Testis (tissue), 5 donors: ENCODE measurements around the gene HECTD4. TPM values are rescaled to one million over a fixed set of nuclear protein-coding genes. Genes with fewer than 3 reads are reported as not detected.

Experiments used
- DNase-seq: peaks from one replicate; pipeline ENCODE4 v3.0.0-alpha.2; 2019
- H3K27ac ChIP-seq, 2 donors: fragments of 200-600 bp; sonication (generic); one replicate each; pipeline ENCODE4 v1.5.1; 2019
- H3K27me3 ChIP-seq: fragments of 200-600 bp; sonication (generic); one replicate; pipeline ENCODE4 v1.5.1; 2019
- H3K36me3 ChIP-seq: fragments of 200-600 bp; sonication (generic); one replicate; pipeline ENCODE4 v1.5.1; 2017; ENCODE audit warnings: low read depth; ENCODE audit errors: missing control alignments
- H3K4me1 ChIP-seq: fragments of 200-600 bp; sonication (generic); one replicate; pipeline ENCODE4 v1.5.1; 2019
- H3K4me3 ChIP-seq, 2 donors: fragments of 200-600 bp; sonication (generic); one replicate each; pipeline ENCODE4 v1.5.1; 2017 to 2019
- H3K9me3 ChIP-seq: fragments of 200-600 bp; sonication (generic); one replicate; pipeline ENCODE4 v1.5.1; 2017
- POLR2A ChIP-seq: fragments of 450-650 bp; IDR thresholded peaks from one replicate; pipeline ENCODE4 v1.6.1; 2017; ENCODE audit warnings: antibody characterized with exemption, mild to moderate bottlenecking, moderate library complexity
- WGBS, 2 donors: methylation state at CpG; one replicate each; pipeline ENCODE4 v1.1.5; 2018; 5-methylcytosine and 5-hydroxymethylcytosine counted together
- intact Hi-C: fragments of 100-400 bp; cut with DNase I; formaldehyde crosslinking; loops from one replicate; pipeline ENCODE4 v1.15.1; 2023; ENCODE audit warnings: low total_unique reads
- long read RNA-seq, 2 donors: transcript quantifications; one replicate each; lab custom pipeline, GENCODE V29; 2026
- polyA plus RNA-seq: library from polyadenylated mRNA; stranded (reverse); fragments of 350-450 nt; fragmentation: Illumina TruSeq; extraction: RNeasy Lipid Tissue Mini Kit (QIAGEN cat#74804); gene quantifications from one replicate; pipeline ENCODE4 v1.2.3, GENCODE V29; 2014; ENCODE audit warnings: low read depth, low replicate concordance; ENCODE audit not compliant: insufficient read depth
- total RNA-seq, 2 donors: library from RNA; depleted of rRNA; stranded (reverse); fragments of >200 nt; gene quantifications; one replicate each; pipeline ENCODE4 v1.2.3, GENCODE V29; 2016
- TF ChIP-seq, protein P1 (sequence below), 3 experiments: fragments of 450-650 bp in 2 of 3; fragments of 200-600 bp in 1 of 3; sonication (generic) in 1 of 3; IDR thresholded peaks; one replicate each; pipeline ENCODE4 v1.5.1; 2016 to 2019; ENCODE audit warnings: antibody characterized with exemption in 3 of 3, mild to moderate bottlenecking in 2 of 3, moderate library complexity in 1 of 3

HECTD4 gene
- total RNA-seq = 10 to 100 TPM; 68.8 to 91.8 TPM
- 49.6 TPM for polyA plus RNA-seq
- long read RNA-seq, donor 1 = 0 reads
- long read RNA-seq, donor 2 = 0 reads

DNA sequence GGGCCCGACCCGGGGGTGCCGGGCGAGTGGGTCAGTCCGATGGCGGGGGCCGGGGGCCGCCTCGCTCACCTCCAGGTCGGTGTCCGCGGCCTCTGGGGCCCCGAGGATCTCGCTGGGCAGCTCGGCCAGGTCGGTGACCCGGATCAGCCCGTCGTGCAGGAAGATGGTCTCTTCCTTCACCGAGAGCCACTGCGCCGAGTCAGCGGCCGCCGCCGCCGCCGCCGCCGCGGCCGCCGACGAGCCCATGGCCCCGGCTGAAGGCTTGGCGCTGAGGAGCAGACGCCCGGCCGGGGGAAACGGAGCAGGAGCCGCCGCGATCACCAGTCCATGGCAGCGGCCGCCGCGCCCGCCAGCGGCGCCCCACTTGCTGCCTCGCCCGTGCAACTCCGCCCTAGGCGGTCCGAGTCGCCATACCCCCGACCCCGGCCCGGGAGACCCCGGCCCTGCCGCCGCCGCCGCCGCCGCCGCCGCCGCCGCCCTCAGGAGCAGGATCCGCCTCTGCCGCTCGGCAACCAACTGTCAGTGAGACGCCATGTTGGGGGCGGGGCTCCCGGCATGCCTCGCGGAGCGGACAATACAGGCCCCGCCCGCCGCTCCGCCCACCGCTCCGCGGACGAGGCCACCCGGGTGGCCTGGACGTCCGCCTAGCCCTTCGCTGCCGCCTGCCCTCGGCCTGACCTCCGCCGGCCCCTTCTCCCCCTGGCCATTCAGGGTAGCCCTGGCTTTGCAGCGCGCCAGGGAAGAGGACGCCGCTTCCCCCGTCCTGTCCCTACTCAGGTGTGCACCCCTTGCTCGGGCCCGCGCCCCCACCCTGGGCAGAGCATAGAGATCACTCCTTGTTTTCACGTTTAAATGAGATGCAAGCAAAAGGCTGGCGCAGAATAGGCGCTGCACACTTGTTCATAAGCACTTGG is at the start of gene HECTD4:
TSS of gene HECTD4 (minus strand) at position 549 of the 914 bp plus-strand sequence. CDS start at position 246, 303 bp downstream.
- 1% methylated on average over 17 to 42 of the region's 106 CpGs for WGBS, 2 donors
- TF ChIP-seq, protein P1, sequence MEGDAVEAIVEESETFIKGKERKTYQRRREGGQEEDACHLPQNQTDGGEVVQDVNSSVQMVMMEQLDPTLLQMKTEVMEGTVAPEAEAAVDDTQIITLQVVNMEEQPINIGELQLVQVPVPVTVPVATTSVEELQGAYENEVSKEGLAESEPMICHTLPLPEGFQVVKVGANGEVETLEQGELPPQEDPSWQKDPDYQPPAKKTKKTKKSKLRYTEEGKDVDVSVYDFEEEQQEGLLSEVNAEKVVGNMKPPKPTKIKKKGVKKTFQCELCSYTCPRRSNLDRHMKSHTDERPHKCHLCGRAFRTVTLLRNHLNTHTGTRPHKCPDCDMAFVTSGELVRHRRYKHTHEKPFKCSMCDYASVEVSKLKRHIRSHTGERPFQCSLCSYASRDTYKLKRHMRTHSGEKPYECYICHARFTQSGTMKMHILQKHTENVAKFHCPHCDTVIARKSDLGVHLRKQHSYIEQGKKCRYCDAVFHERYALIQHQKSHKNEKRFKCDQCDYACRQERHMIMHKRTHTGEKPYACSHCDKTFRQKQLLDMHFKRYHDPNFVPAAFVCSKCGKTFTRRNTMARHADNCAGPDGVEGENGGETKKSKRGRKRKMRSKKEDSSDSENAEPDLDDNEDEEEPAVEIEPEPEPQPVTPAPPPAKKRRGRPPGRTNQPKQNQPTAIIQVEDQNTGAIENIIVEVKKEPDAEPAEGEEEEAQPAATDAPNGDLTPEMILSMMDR (IDR thresholded peaks at IDR 0.05) = no peak
- peak; percentile 4 for TF ChIP-seq POLR2A
- intact Hi-C loops = no loop called here
- Histone ChIP-seq H3K36me3 (no peaks in the 10 kb centered on the region), H3K4me3 (peak within 1 kb of the TSS; percentile 81 to 95), H3K4me1 (peaks cover 4% of the 10 kb centered on the region), H3K27ac (peak within 1 kb of the TSS; percentile 57 to 89), H3K27me3 (no peaks in the 10 kb centered on the region), H3K9me3 (no peaks in the 10 kb centered on the region)
- peak; percentile 99 for DNase-seq

GRCh38 chr12:112431965-112432364 is 49.7 kb upstream of the HECTD4 start:
- TF ChIP-seq, protein P1 (IDR thresholded peaks at IDR 0.05) = no peak
- no peak for TF ChIP-seq POLR2A
- H3K9me3 ChIP-seq = no peaks in the 10 kb centered on the region
- intact Hi-C loops = no loop called here
- no peaks in the 10 kb centered on the region for H3K36me3 ChIP-seq
- no peak overlapping the region for H3K4me3 ChIP-seq
- no peaks in the 10 kb centered on the region for H3K4me1 ChIP-seq
- no peak overlapping the region for H3K27ac ChIP-seq
- DNase-seq = no peak
- 91 to 94% methylated on average over 3 of the region's 3 CpGs for WGBS, 2 donors
- no peaks in the 10 kb centered on the region for H3K27me3 ChIP-seq

DNA sequence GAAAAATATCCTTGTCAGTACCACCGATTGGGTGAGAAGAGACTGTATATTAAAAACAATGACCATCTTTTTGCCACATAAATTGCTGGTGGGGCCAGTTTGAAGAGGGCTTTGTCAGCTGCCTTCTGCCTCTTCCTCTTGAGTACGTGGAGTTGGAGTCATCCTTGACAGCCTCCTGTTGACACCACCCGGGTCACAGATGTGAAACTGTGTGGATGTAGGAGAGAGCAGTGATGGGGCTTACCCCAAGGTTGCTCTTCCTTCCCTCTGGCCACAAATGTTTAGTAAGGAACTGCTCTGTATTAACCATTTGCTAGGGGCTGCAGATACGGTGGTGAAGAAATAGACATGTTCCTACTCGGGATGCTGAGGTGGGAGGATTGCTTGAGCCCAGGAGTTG is 48.7 kb upstream of the HECTD4 start:
- TF ChIP-seq, protein P1 (IDR thresholded peaks at IDR 0.05) = no peak
- no peak for TF ChIP-seq POLR2A
- 81 to 89% methylated on average over 5 of the region's 5 CpGs for WGBS, 2 donors

DNA sequence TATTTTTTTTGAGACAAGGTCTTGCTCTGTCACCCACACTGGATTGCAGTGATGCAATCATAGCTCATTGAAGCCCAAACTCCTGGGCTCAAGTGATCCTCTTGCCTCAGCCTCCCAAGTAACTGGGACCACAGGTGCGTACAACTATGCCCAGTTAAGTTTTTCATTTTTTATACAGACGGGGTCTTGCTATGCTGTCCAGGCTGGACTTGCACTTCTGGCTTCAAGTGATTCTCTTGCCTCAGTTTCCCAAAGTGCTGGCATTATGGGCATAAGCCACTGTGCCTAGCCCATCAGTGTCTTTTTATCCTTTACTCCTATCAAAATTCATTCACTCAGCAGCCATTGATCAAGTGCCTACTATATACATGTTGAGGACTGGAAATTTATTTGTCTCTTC is 45.5 kb upstream of the HECTD4 start:
- no peak for DNase-seq
- TF ChIP-seq POLR2A = no peak
- TF ChIP-seq, protein P1 (IDR thresholded peaks at IDR 0.05) = no peak
- no peaks in the 10 kb centered on the region for H3K27me3 ChIP-seq
- intact Hi-C loops = no loop called here
- H3K4me3 ChIP-seq = no peak overlapping the region
- no peak overlapping the region for H3K27ac ChIP-seq
- WGBS, 2 donors = 97% methylated on average over 2 of the region's 2 CpGs
- H3K9me3 ChIP-seq = no peaks in the 10 kb centered on the region
- H3K4me1 ChIP-seq = peaks cover 10% of the 10 kb centered on the region
- H3K36me3 ChIP-seq = no peaks in the 10 kb centered on the region

More for the DNA sequence above, 48.7 kb upstream of the HECTD4 start:
- H3K36me3 ChIP-seq = no peaks in the 10 kb centered on the region
- DNase-seq = no peak
- H3K27ac ChIP-seq = no peak overlapping the region
- no peaks in the 10 kb centered on the region for H3K4me1 ChIP-seq
- H3K27me3 ChIP-seq = no peaks in the 10 kb centered on the region
- H3K4me3 ChIP-seq = no peak overlapping the region
- no peaks in the 10 kb centered on the region for H3K9me3 ChIP-seq
- intact Hi-C loops = no loop called here
